ENCODE measurements around the gene RNF207.
"Not testable (repeated sequence)": the region's sequence is repeated elsewhere in the genome, so short reads cannot be mapped to it uniquely, and the experiment has no call there.

Gene RNF207

DNA sequence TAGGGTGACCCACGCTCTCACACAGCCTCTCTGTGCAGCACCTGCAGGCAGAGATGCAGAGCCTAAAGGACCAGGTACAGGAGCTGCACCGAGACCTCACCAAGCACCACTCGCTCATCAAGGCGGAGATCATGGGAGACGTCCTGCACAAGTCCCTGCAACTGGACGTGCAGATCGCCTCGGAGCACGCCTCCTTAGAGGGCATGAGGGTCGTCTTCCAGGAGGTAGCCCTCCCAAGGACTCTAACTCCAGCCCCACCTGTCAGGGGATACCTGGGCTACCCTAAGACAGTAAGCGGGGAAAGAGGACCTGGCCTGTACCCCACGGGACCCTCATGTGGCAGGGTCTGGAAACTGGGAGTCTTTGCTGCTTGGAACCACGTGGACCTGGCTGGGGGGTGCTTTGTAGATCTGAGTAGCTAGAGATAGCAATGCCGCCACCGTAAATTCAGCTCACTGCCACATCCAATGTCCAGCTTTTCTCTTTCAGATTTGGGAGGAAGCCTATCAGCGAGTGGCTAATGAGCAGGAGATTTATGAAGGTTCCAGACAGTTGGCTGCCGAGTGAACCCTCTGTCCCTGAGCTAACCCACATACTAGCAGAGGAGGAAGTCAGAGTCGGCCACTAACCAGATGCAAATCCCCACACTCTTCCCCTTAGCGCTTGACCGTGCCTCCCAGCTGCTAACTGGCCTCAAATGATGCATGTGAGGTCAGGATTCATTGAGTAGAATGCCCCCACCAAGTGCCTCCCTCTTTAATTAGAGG is 6.5 kb downstream of the RNF207 start:
- Histone ChIP-seq H3K4me3 (ENCODE audit: low read length, poor library complexity, severe bottlenecking) (no peak overlapping the region), H3K4me2 (ENCODE audit: low read depth, low read length, poor library complexity, severe bottlenecking) (no peak overlapping the region), H3K9me2 (replicated peaks; ENCODE audit: low read depth, low read length) (no peaks in the 10 kb centered on the region), H2AFZ (ENCODE audit: low read length) (no peak overlapping the region), H3K36me3 (ENCODE audit: insufficient read depth, low read length) (no peaks in the 10 kb centered on the region), H3K79me2 (ENCODE audit: insufficient read depth, low read length) (no peaks in the 10 kb centered on the region), H3F3A (ENCODE audit: low read depth) (no peaks in the 10 kb centered on the region), H3K27me3 (ENCODE audit: insufficient read depth, low read length, poor library complexity, severe bottlenecking) (no peaks in the 10 kb centered on the region), H3K9me3 (ENCODE audit: insufficient read depth, low read depth, low read length) (no peaks in the 10 kb centered on the region), H3K4me1 (ENCODE audit: insufficient read depth, low read length, poor library complexity, severe bottlenecking) (no peaks in the 10 kb centered on the region), H3K9ac (ENCODE audit: low read depth, low read length, poor library complexity, severe bottlenecking) (no peak overlapping the region), H4K20me1 (ENCODE audit: insufficient read depth, low read length, poor library complexity, severe bottlenecking) (no peaks in the 10 kb centered on the region)
- TF ChIP-seq EZH2phosphoT487 (IDR thresholded peaks at IDR 0.05; ENCODE audit: borderline replicate concordance) (no peak), CTCF (conservative IDR thresholded peaks at IDR 0.05; ENCODE audit: low read length) (no peak)

- Histone ChIP-seq H4K20me1 (ENCODE audit: insufficient read depth, low read length, poor library complexity, severe bottlenecking) (no peaks in the 10 kb centered on the region), H3K9me3 (ENCODE audit: insufficient read depth, low read depth, low read length) (no peaks in the 10 kb centered on the region), H3K4me1 (ENCODE audit: insufficient read depth, low read length, poor library complexity, severe bottlenecking) (no peaks in the 10 kb centered on the region), H3K79me2 (ENCODE audit: insufficient read depth, low read length) (no peaks in the 10 kb centered on the region), H3K9ac (ENCODE audit: low read depth, low read length, poor library complexity, severe bottlenecking) (no peak overlapping the region), H2AFZ (ENCODE audit: low read length) (no peak overlapping the region), H3K27me3 (ENCODE audit: insufficient read depth, low read length, poor library complexity, severe bottlenecking) (no peaks in the 10 kb centered on the region), H3F3A (ENCODE audit: low read depth) (no peaks in the 10 kb centered on the region), H3K4me3 (ENCODE audit: low read length, poor library complexity, severe bottlenecking) (no peak overlapping the region), H3K36me3 (ENCODE audit: insufficient read depth, low read length) (peaks cover 6% of the 10 kb centered on the region; the same call in 1 of the 2 replicates), H3K9me2 (replicated peaks; ENCODE audit: low read depth, low read length) (no peaks in the 10 kb centered on the region), H3K4me2 (ENCODE audit: low read depth, low read length, poor library complexity, severe bottlenecking) (no peak overlapping the region)
- TF ChIP-seq EZH2phosphoT487 (IDR thresholded peaks at IDR 0.05; ENCODE audit: borderline replicate concordance), result no peak
Measured at GRCh38 chr1:6218375-6219164, 12.7 kb downstream of the RNF207 start.

DNA sequence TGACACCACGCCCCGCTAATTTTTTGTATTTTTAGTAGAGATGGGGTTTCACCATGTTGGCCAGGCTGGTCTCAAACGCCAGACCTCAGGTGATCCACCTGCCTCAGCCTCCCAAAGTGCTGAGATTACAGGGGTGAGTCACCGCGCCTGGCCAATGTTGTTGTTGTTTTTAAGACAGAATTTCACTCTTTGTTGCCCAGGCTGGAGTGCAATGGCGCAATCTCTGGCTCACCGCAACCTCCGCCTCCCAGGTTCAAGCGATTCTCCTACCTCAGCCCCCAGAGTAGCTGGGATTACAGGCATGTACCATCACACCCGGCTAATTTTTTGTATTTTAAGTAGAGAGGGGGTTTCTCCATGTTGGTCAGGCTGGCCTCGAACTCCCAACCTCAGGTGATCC is 13.7 kb downstream of the RNF207 start:
- not testable (repeated sequence) for H2AFZ ChIP-seq (ENCODE audit: low read length); H3K27me3 ChIP-seq (ENCODE audit: insufficient read depth, low read length, poor library complexity, severe bottlenecking); H3K79me2 ChIP-seq (ENCODE audit: insufficient read depth, low read length); H3K4me1 ChIP-seq (ENCODE audit: insufficient read depth, low read length, poor library complexity, severe bottlenecking); H3K4me2 ChIP-seq (ENCODE audit: low read depth, low read length, poor library complexity, severe bottlenecking); H3K9me2 ChIP-seq (replicated peaks; ENCODE audit: low read depth, low read length); H3K4me3 ChIP-seq (ENCODE audit: low read length, poor library complexity, severe bottlenecking); H3K9ac ChIP-seq (ENCODE audit: low read depth, low read length, poor library complexity, severe bottlenecking); H4K20me1 ChIP-seq (ENCODE audit: insufficient read depth, low read length, poor library complexity, severe bottlenecking); H3F3A ChIP-seq (ENCODE audit: low read depth); H3K9me3 ChIP-seq (ENCODE audit: insufficient read depth, low read depth, low read length)
- peaks cover 17% of the 10 kb centered on the region; the same call in 1 of the 2 replicates for H3K36me3 ChIP-seq (ENCODE audit: insufficient read depth, low read length)

- no peak overlapping the region for H3K4me2 ChIP-seq (ENCODE audit: low read depth, low read length, poor library complexity, severe bottlenecking)
Measured at GRCh38 chr1:6220236-6220635, 14.3 kb downstream of the RNF207 start.

More at GRCh38 chr1:6220236-6220635, 14.3 kb downstream of the RNF207 start:
- no peaks in the 10 kb centered on the region for H3F3A ChIP-seq (ENCODE audit: low read depth)
- H3K9me2 ChIP-seq (replicated peaks; ENCODE audit: low read depth, low read length), result no peaks in the 10 kb centered on the region
- H3K27me3 ChIP-seq (ENCODE audit: insufficient read depth, low read length, poor library complexity, severe bottlenecking), result no peaks in the 10 kb centered on the region
- no peak for TF ChIP-seq EZH2phosphoT487 (IDR thresholded peaks at IDR 0.05; ENCODE audit: borderline replicate concordance)
- TF ChIP-seq CTCF (conservative IDR thresholded peaks at IDR 0.05; ENCODE audit: low read length), result no peak
- peaks cover 23% of the 10 kb centered on the region; the same call in 1 of the 2 replicates for H3K36me3 ChIP-seq (ENCODE audit: insufficient read depth, low read length)
- H3K4me3 ChIP-seq (ENCODE audit: low read length, poor library complexity, severe bottlenecking), result no peak overlapping the region
- H4K20me1 ChIP-seq (ENCODE audit: insufficient read depth, low read length, poor library complexity, severe bottlenecking), result no peaks in the 10 kb centered on the region
- no peak overlapping the region for H2AFZ ChIP-seq (ENCODE audit: low read length)
- no peaks in the 10 kb centered on the region for H3K9me3 ChIP-seq (ENCODE audit: insufficient read depth, low read depth, low read length)
- no peaks in the 10 kb centered on the region for H3K4me1 ChIP-seq (ENCODE audit: insufficient read depth, low read length, poor library complexity, severe bottlenecking)
- H3K79me2 ChIP-seq (ENCODE audit: insufficient read depth, low read length), result no peaks in the 10 kb centered on the region
- no peak overlapping the region for H3K9ac ChIP-seq (ENCODE audit: low read depth, low read length, poor library complexity, severe bottlenecking)

Measured in Loucy (cell line).